Measurements from ENCODE around the gene COLEC11. TPM values are rescaled to one million over a fixed set of nuclear protein-coding genes. Genes with fewer than 3 reads are reported as not detected.

COLEC11 gene
- total RNA-seq, 1 donor from 2014 or later, result not detected

DNA sequence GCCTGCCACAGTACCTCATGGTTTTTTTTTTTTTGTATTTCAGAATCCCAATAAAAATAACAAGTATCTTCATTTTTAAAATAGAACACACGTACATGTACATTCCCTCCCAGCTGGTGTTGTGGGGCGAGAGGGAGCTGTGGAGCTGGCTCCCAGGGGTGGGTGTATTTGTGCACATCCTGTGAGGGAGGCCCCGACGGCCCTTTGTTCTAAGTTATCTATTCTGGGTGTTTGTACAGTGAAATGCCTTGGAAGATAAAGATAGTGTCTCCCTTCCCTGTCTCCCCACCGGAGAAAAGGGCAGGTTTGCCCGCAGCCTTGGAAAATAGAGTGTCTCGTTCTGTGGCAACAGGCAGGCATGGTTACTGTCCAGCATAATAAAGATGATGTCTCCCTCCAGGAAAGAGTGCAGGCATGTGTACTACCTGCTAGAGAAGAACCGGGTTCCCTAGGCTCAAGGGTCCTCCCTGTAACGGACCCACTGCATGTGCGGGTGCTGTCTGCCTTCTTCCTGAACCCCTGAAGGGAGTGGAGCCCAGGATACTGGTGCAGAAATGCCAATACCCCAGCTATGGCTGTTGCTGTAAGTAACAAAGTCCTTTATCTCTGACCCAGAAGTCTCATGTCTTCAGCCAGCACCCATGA, 51.0 kb downstream of the COLEC11 start:
- Mint-ChIP-seq H3K27me3 (ENCODE audit: unreplicated experiment) (peaks cover 1% of the 10 kb centered on the region), H3K4me1 (ENCODE audit: unreplicated experiment) (peaks cover 2% of the 10 kb centered on the region), H3K4me3 (ENCODE audit: unreplicated experiment) (no peak overlapping the region), H3K27ac (ENCODE audit: unreplicated experiment) (no peak overlapping the region), H3K9me3 (ENCODE audit: unreplicated experiment) (no peaks in the 10 kb centered on the region), H3K36me3 (ENCODE audit: unreplicated experiment) (no peaks in the 10 kb centered on the region)
- DNase-seq (ENCODE audit: extremely low spot score, unreplicated experiment), result no peak
- TF ChIP-seq, protein P1, sequence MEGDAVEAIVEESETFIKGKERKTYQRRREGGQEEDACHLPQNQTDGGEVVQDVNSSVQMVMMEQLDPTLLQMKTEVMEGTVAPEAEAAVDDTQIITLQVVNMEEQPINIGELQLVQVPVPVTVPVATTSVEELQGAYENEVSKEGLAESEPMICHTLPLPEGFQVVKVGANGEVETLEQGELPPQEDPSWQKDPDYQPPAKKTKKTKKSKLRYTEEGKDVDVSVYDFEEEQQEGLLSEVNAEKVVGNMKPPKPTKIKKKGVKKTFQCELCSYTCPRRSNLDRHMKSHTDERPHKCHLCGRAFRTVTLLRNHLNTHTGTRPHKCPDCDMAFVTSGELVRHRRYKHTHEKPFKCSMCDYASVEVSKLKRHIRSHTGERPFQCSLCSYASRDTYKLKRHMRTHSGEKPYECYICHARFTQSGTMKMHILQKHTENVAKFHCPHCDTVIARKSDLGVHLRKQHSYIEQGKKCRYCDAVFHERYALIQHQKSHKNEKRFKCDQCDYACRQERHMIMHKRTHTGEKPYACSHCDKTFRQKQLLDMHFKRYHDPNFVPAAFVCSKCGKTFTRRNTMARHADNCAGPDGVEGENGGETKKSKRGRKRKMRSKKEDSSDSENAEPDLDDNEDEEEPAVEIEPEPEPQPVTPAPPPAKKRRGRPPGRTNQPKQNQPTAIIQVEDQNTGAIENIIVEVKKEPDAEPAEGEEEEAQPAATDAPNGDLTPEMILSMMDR (IDR thresholded peaks at IDR 0.05), result no peak

DNA sequence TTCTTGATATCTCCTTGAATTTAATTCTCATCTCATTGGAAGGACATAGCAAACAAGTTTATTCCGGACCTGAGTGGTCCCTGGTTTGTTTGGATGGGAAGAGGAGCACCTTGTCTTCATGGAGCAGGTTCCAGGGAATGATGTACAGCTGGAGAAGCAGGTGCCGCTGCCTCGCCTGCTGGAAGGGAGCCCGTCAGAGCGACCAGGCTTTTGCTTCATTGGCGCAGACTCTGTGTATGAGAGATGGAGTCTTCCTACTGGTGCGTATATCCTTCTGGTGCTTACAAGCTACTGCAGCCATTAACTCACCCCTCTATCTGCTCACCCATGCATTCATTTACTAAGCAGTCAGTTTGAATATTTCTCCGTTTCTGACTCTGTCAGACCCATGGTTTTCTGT, 51.5 kb downstream of the COLEC11 start:
- Mint-ChIP-seq H3K36me3 (ENCODE audit: unreplicated experiment) (no peaks in the 10 kb centered on the region), H3K9me3 (ENCODE audit: unreplicated experiment) (no peaks in the 10 kb centered on the region), H3K27ac (ENCODE audit: unreplicated experiment) (no peak overlapping the region), H3K4me3 (ENCODE audit: unreplicated experiment) (no peak overlapping the region), H3K4me1 (ENCODE audit: unreplicated experiment) (peaks cover 4% of the 10 kb centered on the region), H3K27me3 (ENCODE audit: unreplicated experiment) (peaks cover 3% of the 10 kb centered on the region)
- no peak for DNase-seq (ENCODE audit: extremely low spot score, unreplicated experiment)
- TF ChIP-seq, protein P1 (IDR thresholded peaks at IDR 0.05), result no peak

DNA sequence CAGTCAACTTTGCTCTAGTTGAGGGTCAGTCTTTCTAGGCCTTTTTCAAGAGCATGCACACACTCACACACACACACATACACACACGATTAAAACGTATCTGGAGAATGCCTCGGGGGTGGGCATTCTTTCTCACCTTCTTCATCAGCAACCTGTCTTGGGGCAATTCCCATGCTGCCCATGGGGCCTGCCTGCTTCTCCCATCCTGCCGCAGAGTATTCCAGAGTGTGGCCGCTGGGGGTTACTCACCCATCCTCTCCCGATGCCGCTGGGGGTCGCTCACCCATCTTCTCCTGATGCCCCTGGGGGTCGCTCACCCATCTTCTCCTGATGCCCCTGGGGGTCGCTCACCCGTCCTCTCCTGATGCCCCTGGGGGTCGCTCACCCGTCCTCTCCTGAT, 52.3 kb downstream of the COLEC11 start:
- Mint-ChIP-seq H3K4me1 (ENCODE audit: unreplicated experiment) (peaks cover 4% of the 10 kb centered on the region), H3K36me3 (ENCODE audit: unreplicated experiment) (no peaks in the 10 kb centered on the region)
- TF ChIP-seq, protein P1 (IDR thresholded peaks at IDR 0.05), result no peak

DNA sequence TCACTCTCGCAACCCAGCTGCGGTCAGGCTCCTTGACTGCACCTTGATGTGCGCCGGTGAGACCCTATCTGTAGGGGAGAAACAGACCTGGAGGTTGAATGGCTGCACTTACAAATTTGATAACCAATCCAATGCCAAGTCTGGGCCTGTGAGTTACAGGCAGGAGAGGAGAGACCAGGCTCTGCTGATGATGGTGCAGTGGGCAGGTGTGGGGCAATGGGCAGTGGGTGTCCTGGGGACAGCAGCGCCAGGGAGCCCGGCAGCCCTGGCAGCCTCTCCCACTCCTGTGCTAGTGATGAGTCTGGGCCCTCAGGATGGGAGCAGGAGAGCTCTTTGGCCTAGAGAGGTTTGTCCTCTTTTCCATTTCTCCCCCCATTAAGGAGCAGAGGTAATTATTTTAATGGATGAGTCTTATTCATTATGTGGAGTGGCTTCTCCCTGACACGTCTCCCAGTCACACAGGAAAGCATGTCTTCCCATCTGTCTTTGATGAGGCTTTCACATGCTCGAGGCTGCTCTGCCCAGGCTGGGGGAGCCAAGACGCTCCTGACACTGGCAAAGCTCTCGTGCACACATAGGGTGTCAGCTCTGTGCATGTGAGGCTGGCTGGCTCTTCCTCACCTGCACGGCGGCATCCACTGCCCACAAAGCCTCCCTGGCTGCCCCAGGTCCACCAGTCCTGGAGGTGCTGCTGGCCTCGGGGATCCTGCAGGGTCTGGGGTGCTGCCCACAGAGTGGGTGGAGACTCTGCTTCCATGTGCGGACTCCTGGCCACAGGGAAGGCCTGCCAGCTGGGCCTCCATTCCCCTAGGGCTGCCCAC, 53.1 kb downstream of the COLEC11 start:
- TF ChIP-seq, protein P1 (IDR thresholded peaks at IDR 0.05), result no peak
- H3K4me3 Mint-ChIP-seq (ENCODE audit: unreplicated experiment), result no peak overlapping the region
- DNase-seq (ENCODE audit: extremely low spot score, unreplicated experiment), result no peak
- H3K27ac Mint-ChIP-seq (ENCODE audit: unreplicated experiment), result no peak overlapping the region
- H3K9me3 Mint-ChIP-seq (ENCODE audit: unreplicated experiment), result no peaks in the 10 kb centered on the region
- H3K4me1 Mint-ChIP-seq (ENCODE audit: unreplicated experiment), result peaks cover 4% of the 10 kb centered on the region
- H3K27me3 Mint-ChIP-seq (ENCODE audit: unreplicated experiment), result peaks cover 7% of the 10 kb centered on the region
- no peaks in the 10 kb centered on the region for H3K36me3 Mint-ChIP-seq (ENCODE audit: unreplicated experiment)

More for the DNA sequence above, 52.3 kb downstream of the COLEC11 start:
- Mint-ChIP-seq H3K9me3 (ENCODE audit: unreplicated experiment) (no peaks in the 10 kb centered on the region), H3K4me3 (ENCODE audit: unreplicated experiment) (no peak overlapping the region), H3K27ac (ENCODE audit: unreplicated experiment) (no peak overlapping the region), H3K27me3 (ENCODE audit: unreplicated experiment) (peaks cover 7% of the 10 kb centered on the region)
- no peak for DNase-seq (ENCODE audit: extremely low spot score, unreplicated experiment)

DNA sequence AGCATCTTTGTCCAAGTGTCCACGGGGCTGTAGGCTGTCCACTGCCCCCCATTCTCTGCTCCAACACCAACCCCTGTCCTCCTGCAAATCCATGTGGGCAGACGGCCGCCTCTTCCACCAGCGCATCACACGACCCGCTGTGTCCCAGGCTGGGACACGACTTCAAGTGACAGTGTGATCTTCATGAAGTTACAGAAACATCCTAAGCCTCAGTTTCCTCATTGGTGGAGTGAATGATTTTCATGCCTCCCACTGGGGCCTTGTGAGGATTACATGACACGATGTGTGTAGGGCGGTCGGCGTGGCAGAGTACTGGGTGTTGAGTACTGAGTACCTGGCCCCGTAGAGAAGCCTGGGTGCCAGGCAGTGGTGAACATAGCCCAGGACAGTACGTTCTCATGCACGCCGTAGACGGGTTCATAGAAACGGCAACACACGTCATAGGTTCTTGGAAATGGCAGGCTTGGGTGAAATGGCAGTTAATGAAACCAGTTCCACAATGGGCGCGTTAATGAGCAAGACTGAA, 53.8 kb downstream of the COLEC11 start:
- TF ChIP-seq, protein P1 (IDR thresholded peaks at IDR 0.05), result no peak
- no peak overlapping the region for H3K27ac Mint-ChIP-seq (ENCODE audit: unreplicated experiment)
- peaks cover 4% of the 10 kb centered on the region for H3K4me1 Mint-ChIP-seq (ENCODE audit: unreplicated experiment)
- H3K9me3 Mint-ChIP-seq (ENCODE audit: unreplicated experiment), result no peaks in the 10 kb centered on the region
- no peaks in the 10 kb centered on the region for H3K36me3 Mint-ChIP-seq (ENCODE audit: unreplicated experiment)
- no peak for DNase-seq (ENCODE audit: extremely low spot score, unreplicated experiment)
- H3K4me3 Mint-ChIP-seq (ENCODE audit: unreplicated experiment), result no peak overlapping the region
- H3K27me3 Mint-ChIP-seq (ENCODE audit: unreplicated experiment), result peaks cover 7% of the 10 kb centered on the region

Measured in osteocyte (in vitro differentiated cells).